ENCODE measurements around the gene GDNF. TPM values are rescaled to one million over a fixed set of nuclear protein-coding genes. Genes with fewer than 3 reads are reported as not detected.

GDNF gene
- total and polyA plus RNA-seq, 10 donors: 0.02 to 0.88 (median 0.15) TPM; not detected in 2

DNA sequence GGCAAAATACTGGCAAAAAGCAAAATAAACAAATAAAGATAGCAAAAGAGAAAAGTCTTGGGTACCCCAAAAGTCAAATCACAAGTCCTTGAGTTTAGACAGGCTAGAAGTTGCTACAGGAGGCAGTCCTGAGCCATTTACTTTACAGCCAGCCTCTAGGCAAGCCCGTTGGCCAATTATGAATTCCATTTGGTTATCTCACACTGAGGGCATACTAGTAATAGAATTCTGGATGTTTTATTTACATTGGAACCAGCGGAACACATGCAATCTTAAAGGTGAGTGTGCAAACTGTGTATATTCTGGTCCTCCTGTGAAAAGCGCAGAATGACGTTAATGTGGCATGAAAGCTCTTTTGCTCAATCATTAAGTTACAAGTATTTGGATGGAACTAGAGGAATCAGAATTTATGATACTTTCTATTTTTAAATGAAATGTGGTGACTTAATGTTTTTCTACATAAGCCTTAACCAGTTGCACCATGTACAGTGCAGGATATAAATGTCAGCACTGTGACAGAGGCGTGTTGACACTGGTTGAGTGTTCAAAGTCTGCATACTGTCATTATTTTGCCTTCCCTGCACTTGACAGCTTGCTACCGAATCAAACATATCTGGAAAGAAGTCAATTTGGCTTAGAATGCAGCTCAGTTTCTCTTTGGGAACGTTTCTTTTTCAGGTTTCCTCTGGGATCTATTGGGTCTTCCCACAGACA lies 7.9 kb downstream of the GDNF start:
- intact Hi-C loops (cut with DNase I; ENCODE audit: low total_unique reads): no loop called here
- no peak for DNase-seq
- peaks cover 6 to 82% (median 39%) of the 10 kb centered on the region in 7 donors for H3K27me3 ChIP-seq (replicated peaks in 1 of 7)

DNA sequence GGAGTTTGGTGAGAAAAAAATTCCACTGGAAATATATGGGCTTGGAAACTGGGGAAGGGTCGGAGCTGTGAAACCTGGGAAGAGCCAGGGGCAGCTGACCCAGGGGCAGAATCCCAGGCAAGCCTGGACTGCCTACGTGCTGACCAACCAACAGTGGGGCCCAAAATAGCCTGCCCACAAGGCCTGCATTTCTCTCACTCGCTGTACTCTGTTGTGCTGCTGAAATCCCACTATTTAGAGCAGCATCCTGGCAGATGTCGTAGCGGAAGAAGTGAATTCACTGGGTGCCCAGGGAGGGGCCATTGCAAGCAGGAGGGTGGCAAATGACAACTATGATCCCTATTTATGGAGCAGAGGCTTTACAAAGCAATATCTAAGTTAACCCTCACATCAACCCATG lies 9.5 kb downstream of the GDNF start:
- H3K27me3 ChIP-seq (replicated peaks in 1 of 7): peaks cover 3 to 74% (median 23%) of the 10 kb centered on the region in 7 donors
- intact Hi-C loops (cut with DNase I; ENCODE audit: low total_unique reads): no loop called here
- TF ChIP-seq POLR2AphosphoS5 (IDR thresholded peaks at IDR 0.05) (no peak), CTCF (IDR thresholded peaks at IDR 0.05 in 8 of 11, conservative IDR thresholded peaks at IDR 0.05 in 3 of 11) (no peak), POLR2A (IDR thresholded peaks at IDR 0.05) (no peak)
- DNase-seq: no peak
- WGBS, 5 donors: 67 to 91% (median 83%) methylated on average over 5 of the region's 5 CpGs
- no peaks in the 10 kb centered on the region for H3K9me3 ChIP-seq
- peaks cover 0 to 15% (median 7%) of the 10 kb centered on the region in 6 donors for H3K4me1 ChIP-seq
- H3K4me3 ChIP-seq: no peak overlapping the region
- no peak overlapping the region for H3K27ac ChIP-seq
- H3K36me3 ChIP-seq: no peaks in the 10 kb centered on the region

More for the DNA sequence above, 7.9 kb downstream of the GDNF start:
- WGBS, 5 donors: 68 to 77% (median 72%) methylated on average over 7 of the region's 7 CpGs
- H3K36me3 ChIP-seq: no peaks in the 10 kb centered on the region
- H3K4me1 ChIP-seq: peaks cover 0 to 31% (median 17%) of the 10 kb centered on the region in 6 donors
- no peak overlapping the region for H3K4me3 ChIP-seq
- H3K9me3 ChIP-seq: no peaks in the 10 kb centered on the region
- TF ChIP-seq POLR2AphosphoS5 (IDR thresholded peaks at IDR 0.05) (no peak), CTCF (IDR thresholded peaks at IDR 0.05 in 8 of 11, conservative IDR thresholded peaks at IDR 0.05 in 3 of 11) (no peak), POLR2A (IDR thresholded peaks at IDR 0.05) (no peak)
- H3K27ac ChIP-seq: no peak overlapping the region

DNA sequence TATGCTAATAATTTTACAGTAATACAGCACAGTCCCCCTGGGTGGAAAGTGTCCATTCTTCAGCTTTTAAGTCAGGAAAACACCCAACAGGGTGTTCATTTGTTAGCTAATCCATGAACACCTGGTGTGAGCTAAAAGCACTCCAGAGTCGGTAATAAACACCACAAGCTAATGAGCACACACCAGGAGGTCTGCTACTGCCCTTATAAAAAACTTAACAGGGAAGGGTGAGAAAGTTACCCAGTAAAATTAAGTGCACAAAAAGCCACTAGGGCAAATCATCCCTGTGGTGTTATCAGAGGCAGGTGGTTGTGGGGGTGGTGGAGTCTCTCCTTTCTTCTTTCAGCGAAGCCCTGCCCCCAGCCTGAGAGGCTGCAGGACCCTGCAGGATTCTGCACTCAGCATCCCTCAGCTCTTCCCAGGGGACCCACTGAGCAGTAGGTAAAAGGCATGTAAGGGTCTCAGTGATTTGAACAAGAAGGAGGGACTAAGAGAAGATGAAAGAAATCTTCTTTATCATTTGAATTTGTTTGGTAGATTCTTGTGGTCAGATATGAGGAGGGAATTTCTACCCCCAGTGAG lies 14.4 kb downstream of the GDNF start:
- Histone ChIP-seq H3K27ac (no peak overlapping the region), H3K27me3 (replicated peaks in 1 of 7) (peaks cover 0 to 30% (median 2%) of the 10 kb centered on the region in 7 donors), H3K4me1 (no peaks in the 10 kb centered on the region), H3K9me3 (no peaks in the 10 kb centered on the region), H3K36me3 (no peaks in the 10 kb centered on the region), H3K4me3 (no peak overlapping the region)
- TF ChIP-seq POLR2A (IDR thresholded peaks at IDR 0.05): no peak
- no peak for TF ChIP-seq CTCF (IDR thresholded peaks at IDR 0.05 in 8 of 11, conservative IDR thresholded peaks at IDR 0.05 in 3 of 11)
- TF ChIP-seq POLR2AphosphoS5 (IDR thresholded peaks at IDR 0.05): no peak
- intact Hi-C loops (cut with DNase I; ENCODE audit: low total_unique reads): no loop called here
- WGBS, 5 donors: 50 to 62% (median 61%) methylated on average over 2 of the region's 2 CpGs
- no peak for DNase-seq

DNA sequence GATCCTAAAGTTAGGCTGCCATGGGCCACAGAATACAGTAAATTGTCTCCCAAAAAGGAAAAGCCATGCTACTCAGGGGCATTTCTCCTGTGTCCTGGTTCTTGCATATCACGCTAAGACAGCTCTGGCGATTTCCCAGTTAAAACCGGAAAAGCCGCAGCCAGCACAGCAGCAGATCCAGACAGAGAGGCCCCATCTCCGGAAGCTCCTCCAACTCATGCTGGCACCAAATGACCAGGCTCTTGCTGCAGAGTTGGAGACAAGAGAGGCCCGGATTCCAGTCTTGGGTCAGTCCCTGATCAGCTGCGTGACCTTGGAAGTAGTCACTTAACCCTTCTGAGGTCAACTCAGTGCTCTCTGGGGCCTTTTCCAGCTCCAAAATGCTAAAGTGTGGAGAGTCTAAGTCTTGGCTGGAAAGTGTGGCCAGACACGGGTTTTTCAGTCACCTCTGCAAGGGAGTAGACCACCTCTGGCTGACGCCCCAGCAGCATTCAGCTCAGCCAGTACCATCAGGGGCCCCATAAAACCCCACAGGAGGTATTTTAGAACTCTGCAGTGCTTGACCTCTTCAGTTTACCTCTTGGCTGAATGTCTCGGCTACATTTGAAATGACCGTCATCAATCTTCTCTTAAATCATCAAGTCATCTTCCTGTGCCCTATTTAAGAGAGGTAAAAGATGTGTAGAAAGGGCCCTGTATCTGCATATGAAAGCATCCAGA lies 16.2 kb downstream of the GDNF start:
- DNase-seq: no peak
- no peaks in the 10 kb centered on the region for H3K36me3 ChIP-seq
- no peak overlapping the region for H3K4me3 ChIP-seq
- TF ChIP-seq POLR2A (IDR thresholded peaks at IDR 0.05) (no peak), POLR2AphosphoS5 (IDR thresholded peaks at IDR 0.05) (no peak), CTCF (IDR thresholded peaks at IDR 0.05 in 8 of 11, conservative IDR thresholded peaks at IDR 0.05 in 3 of 11) (no peak)
- H3K27me3 ChIP-seq (replicated peaks in 1 of 7): peaks cover 0 to 13% (median 0%) of the 10 kb centered on the region in 7 donors
- H3K9me3 ChIP-seq: no peaks in the 10 kb centered on the region
- intact Hi-C loops (cut with DNase I; ENCODE audit: low total_unique reads): no loop called here
- no peaks in the 10 kb centered on the region for H3K4me1 ChIP-seq
- 69 to 82% (median 78%) methylated on average over 9 to 11 of the region's 11 CpGs for WGBS, 5 donors
- no peak overlapping the region for H3K27ac ChIP-seq

All from spleen (tissue), 11 donors.